AG09309 (cell line): ENCODE measurements around the gene CCM2.
A peak's percentile ranks its signal among the peaks of the same experiment; 100 is the strongest.

Source experiments
- DNase-seq: peaks from one replicate; pipeline ENCODE4 v3.0.0-alpha.2; 2010; ENCODE audit warnings: low read depth
- H3K4me3 ChIP-seq: 2 replicates; pipeline ENCODE4 v1.5.1; 2011; ENCODE audit warnings: mild to moderate bottlenecking, low read depth, low read length, moderate library complexity; ENCODE audit not compliant: control insufficient read depth
- CTCF ChIP-seq: IDR thresholded peaks from 2 replicates; pipeline ENCODE4 v1.5.1; 2011; ENCODE audit warnings: mild to moderate bottlenecking, low read depth, low read length, inconsistent platforms; ENCODE audit not compliant: insufficient read depth, control insufficient read depth; ENCODE audit errors: missing control alignments

Gene CCM2

GRCh38 chr7:45000093-45001032 lies at the start of gene CCM2:
CCM2 (plus strand) TSS chr7:45000201; CDS start chr7:45000334, 133 bp downstream.
- no peak for DNase-seq
- TF ChIP-seq CTCF, result no peak
- H3K4me3 ChIP-seq, result peak within 1 kb of the TSS; percentile 62

DNA sequence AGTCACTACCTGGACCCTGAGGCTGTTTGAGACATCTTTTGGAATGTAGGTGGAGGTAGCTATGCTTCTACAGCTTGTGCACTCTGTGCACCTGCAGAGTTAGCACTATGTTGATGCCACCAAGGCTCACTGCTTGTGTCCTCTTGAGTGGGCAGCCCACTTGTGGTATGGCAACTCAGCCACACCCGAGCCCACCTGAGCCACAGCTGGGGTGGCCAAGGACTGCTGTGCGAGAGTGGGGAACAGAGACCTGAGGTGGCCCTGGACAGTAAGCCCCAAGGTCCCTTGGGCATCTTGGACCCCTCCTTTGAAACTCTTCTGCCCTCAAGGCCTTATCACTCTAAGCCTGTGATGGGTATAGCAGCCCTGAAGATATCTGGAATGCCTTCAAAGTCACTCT lies 46.8 kb upstream of the CCM2 start:
- no peak for DNase-seq
- no peak overlapping the region for H3K4me3 ChIP-seq
- no peak for TF ChIP-seq CTCF

GRCh38 chr7:44955733-44956132 lies 44.3 kb upstream of the CCM2 start:
- no peak for TF ChIP-seq CTCF
- no peak overlapping the region for H3K4me3 ChIP-seq
- no peak for DNase-seq

GRCh38 chr7:44956157-44956766 lies 43.7 kb upstream of the CCM2 start:
- H3K4me3 ChIP-seq, result no peak overlapping the region
- no peak for TF ChIP-seq CTCF
- no peak for DNase-seq

- TF ChIP-seq CTCF, result no peak
- DNase-seq, result no peak
- H3K4me3 ChIP-seq, result no peak overlapping the region
Observed at GRCh38 chr7:44958645-44959344, 41.2 kb upstream of the CCM2 start.

DNA sequence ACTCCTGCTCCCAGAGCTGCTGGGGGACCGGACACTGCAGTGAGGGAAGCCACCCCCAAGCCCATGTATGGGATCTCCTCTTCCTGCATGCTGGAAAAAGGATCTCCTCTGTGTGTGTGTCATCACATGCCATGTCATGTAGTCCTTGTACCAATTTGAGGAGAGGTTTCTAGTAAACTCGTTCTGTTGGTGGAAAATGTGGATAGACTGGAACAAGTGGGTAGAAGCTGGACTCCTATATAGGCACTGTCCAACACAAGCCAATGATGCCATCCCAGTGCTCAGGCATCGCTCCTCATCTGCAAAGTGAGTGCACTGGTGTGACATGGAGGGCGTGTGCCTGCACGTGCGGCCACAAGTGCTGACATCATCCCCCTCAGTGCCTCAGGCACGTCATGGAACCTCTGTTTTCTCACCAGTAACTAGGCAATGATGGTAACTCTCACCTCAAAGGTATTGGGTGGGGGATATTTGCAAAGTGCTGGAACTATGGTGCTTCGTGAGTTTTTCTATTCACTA lies 40.5 kb upstream of the CCM2 start:
- TF ChIP-seq CTCF, result no peak
- no peak for DNase-seq
- H3K4me3 ChIP-seq, result no peak overlapping the region
